BLaER1 treated with 17β-estradiol and CSF1 and Interleukin-3, amounts not matched to agents 10 nM and 100 nM (cell line): ENCODE measurements around the gene RGS12.

Experiments
- H3K27ac ChIP-seq, 11 experiments: shearing (Covaris generic); formaldehyde crosslinking; 2 replicates each; pipeline ENCODE4 v1.8.1; 2022
- H3K27me3 ChIP-seq, 11 experiments: shearing (Covaris generic); formaldehyde crosslinking; 2 replicates each; pipeline ENCODE4 v1.8.1; 2022
- H3K36me3 ChIP-seq, 11 experiments: shearing (Covaris generic); formaldehyde crosslinking; 2 replicates each; pipeline ENCODE4 v1.8.1; 2022
- H3K4me1 ChIP-seq, 10 experiments: shearing (Covaris generic); formaldehyde crosslinking; 2 replicates each; pipeline ENCODE4 v1.8.1; 2022
- H3K4me2 ChIP-seq, 11 experiments: shearing (Covaris generic); formaldehyde crosslinking; 2 replicates each; pipeline ENCODE4 v1.8.1; 2022
- H3K4me3 ChIP-seq, 10 experiments: shearing (Covaris generic); formaldehyde crosslinking; 2 replicates each; pipeline ENCODE4 v1.8.1; 2022
- H3K9ac ChIP-seq, 11 experiments: shearing (Covaris generic); formaldehyde crosslinking; 2 replicates each; pipeline ENCODE4 v1.8.1; 2022
- H3K9me3 ChIP-seq, 11 experiments: shearing (Covaris generic); formaldehyde crosslinking; replicated peaks in 1 of 11; 2 replicates each; pipeline ENCODE4 v1.8.1; 2022
- H4K20me1 ChIP-seq, 11 experiments: shearing (Covaris generic); formaldehyde crosslinking; 2 replicates each; pipeline ENCODE4 v1.8.1; 2022
- Cebpa-rat ChIP-seq, 11 experiments: shearing (Covaris generic); IDR thresholded peaks; 2 replicates each; pipeline ENCODE4 v1.8.1; 2022

Gene RGS12

DNA sequence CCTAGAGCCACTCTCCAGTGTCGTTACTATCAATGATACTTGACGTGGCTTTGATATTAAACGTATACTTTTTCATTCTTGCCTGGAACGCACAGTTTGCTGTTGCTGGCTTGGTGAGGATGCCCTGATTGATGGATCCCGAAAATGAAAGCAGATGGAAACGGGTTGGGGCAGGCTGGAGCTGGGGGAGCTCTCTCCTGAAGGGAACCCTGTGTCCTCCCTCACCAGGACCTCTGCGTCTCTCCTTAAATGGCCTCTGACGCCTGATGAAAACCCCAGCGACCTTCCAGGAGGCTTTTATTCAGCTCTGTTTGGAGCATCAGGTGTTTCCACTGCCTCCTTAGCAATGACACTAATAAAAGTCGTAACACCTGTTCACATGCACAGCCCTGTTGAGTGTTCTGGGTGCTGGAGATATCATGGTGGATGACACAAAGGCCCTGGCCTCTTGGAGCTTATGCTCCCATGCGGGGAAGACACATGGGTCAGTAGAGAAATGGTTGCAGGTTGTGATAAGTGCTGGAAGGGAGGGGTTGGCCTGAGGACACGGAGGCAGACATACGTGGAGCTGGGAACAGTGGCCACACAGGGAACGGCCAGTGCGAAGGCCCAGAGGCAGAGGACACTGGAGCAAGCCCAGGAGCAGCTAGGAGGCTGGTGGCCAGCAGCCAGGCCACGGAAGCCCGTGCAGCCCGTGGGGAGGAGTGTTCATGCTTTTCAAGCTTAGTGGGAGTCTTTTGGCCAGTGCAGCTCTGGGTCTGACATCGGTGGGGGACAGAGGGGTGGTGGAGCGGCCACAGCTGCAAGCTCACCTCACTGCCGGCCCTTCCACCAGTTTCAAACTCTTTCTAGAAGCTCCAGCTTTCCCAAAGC lies 36.4 kb upstream of the RGS12 start:
- TF ChIP-seq Cebpa-rat (IDR thresholded peaks at IDR 0.05) = no peak
- no peaks in the 10 kb centered on the region for H3K9me3 ChIP-seq
- peak overlapping the region in 3 of 11 experiments; percentile 59 to 65 (median 62); a peak in 3 of 22 replicates for H3K9ac ChIP-seq
- H3K4me2 ChIP-seq = peak overlapping the region in 10 of 11 experiments; percentile 41 to 97 (median 86); a peak in 19 of 22 replicates
- H3K27me3 ChIP-seq = peaks cover 0 to 16% (median 0%) of the 10 kb centered on the region in 11 experiments; a peak in 5 of 22 replicates
- H3K4me3 ChIP-seq = no peak overlapping the region
- peak overlapping the region in 2 of 11 experiments; percentile 46 to 76; a peak in 4 of 22 replicates for H3K27ac ChIP-seq
- H3K4me1 ChIP-seq = peaks cover 22 to 61% (median 41%) of the 10 kb centered on the region in 10 experiments
- peaks cover 0 to 12% (median 0%) of the 10 kb centered on the region in 11 experiments; a peak in 4 of 22 replicates for H3K36me3 ChIP-seq
- peaks cover 0 to 35% (median 6%) of the 10 kb centered on the region in 11 experiments; a peak in 9 of 22 replicates for H4K20me1 ChIP-seq

- peak overlapping the region; percentile 41 to 97 (median 86); a peak in 21 of 22 replicates for H3K4me2 ChIP-seq
- H3K9ac ChIP-seq = peak overlapping the region in 5 of 11 experiments; percentile 29 to 65 (median 59); a peak in 11 of 22 replicates
- H3K9me3 ChIP-seq = no peaks in the 10 kb centered on the region
- H3K4me1 ChIP-seq = peaks cover 15 to 61% (median 42%) of the 10 kb centered on the region in 10 experiments
- peaks cover 0 to 16% (median 0%) of the 10 kb centered on the region in 11 experiments; a peak in 5 of 22 replicates for H3K27me3 ChIP-seq
- no peak for TF ChIP-seq Cebpa-rat (IDR thresholded peaks at IDR 0.05)
- peaks cover 0 to 29% (median 6%) of the 10 kb centered on the region in 11 experiments; a peak in 9 of 22 replicates for H4K20me1 ChIP-seq
- no peak overlapping the region for H3K4me3 ChIP-seq
- peaks cover 0 to 12% (median 0%) of the 10 kb centered on the region in 11 experiments; a peak in 4 of 22 replicates for H3K36me3 ChIP-seq
- H3K27ac ChIP-seq = peak overlapping the region in 7 of 11 experiments; percentile 15 to 76 (median 50); a peak in 11 of 22 replicates
Observed at GRCh38 chr4:3257103-3257555, 35.7 kb upstream of the RGS12 start.

DNA sequence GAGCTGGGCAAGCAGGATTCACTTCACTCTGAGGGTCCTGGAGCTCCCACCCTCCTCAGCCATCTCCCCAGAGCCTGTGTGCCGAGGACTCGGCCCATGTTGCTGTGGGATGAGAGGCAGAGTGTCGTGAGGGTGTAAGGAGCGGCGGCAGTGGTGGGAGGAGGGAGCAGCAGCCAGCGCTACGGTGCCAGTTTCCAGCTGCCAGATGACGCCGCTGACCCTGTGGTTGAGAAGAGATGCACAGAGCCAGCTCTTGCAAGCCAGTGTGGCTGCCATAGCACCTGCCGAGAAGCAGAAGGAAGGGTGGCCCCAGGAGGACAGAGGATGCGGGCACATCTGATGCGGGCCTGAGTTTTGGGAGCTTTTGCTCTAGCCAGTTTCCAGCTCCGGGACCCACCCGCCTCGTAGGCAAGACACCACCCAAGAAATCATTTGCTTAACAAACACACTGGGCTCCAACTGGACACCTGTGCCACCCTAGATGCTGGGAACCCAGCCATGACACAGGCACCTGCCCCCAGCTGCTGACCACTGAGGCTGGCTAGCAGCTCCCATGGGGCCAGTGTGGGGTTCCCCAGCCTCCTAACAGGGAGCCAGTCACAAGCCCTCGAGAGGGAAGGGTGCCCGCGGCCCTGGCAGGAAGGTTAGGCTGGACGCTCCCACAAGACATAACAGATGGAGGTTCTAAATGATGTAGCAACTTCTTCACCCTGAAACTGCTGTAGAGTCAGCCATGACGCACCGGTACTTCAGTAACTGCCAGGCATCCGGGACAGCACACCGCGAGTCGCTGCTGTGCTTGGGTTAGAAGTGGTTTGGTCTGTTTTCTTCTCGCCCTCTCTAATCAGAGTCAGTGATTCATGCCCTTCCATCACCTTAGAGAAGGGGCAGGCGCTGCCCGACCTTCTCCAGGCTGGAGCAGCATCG lies 35.0 kb upstream of the RGS12 start:
- TF ChIP-seq Cebpa-rat (IDR thresholded peaks at IDR 0.05) = no peak
- H3K9me3 ChIP-seq = no peaks in the 10 kb centered on the region
- peak overlapping the region in 7 of 11 experiments; percentile 13 to 65 (median 45); a peak in 12 of 22 replicates for H3K9ac ChIP-seq
- H3K27me3 ChIP-seq = peaks cover 0 to 16% (median 0%) of the 10 kb centered on the region in 11 experiments; a peak in 5 of 22 replicates
- peak overlapping the region in 8 of 11 experiments; percentile 32 to 76 (median 54); a peak in 15 of 22 replicates for H3K27ac ChIP-seq
- H4K20me1 ChIP-seq = peaks cover 0 to 28% (median 6%) of the 10 kb centered on the region in 11 experiments; a peak in 9 of 22 replicates
- H3K4me2 ChIP-seq = peak overlapping the region; percentile 41 to 97 (median 86); a peak in 21 of 22 replicates
- H3K36me3 ChIP-seq = peaks cover 0 to 12% (median 0%) of the 10 kb centered on the region in 11 experiments; a peak in 4 of 22 replicates
- peak overlapping the region in 1 of 10 experiments; percentile 32; a peak in 1 of 20 replicates for H3K4me3 ChIP-seq
- peaks cover 15 to 65% (median 46%) of the 10 kb centered on the region in 10 experiments for H3K4me1 ChIP-seq

DNA sequence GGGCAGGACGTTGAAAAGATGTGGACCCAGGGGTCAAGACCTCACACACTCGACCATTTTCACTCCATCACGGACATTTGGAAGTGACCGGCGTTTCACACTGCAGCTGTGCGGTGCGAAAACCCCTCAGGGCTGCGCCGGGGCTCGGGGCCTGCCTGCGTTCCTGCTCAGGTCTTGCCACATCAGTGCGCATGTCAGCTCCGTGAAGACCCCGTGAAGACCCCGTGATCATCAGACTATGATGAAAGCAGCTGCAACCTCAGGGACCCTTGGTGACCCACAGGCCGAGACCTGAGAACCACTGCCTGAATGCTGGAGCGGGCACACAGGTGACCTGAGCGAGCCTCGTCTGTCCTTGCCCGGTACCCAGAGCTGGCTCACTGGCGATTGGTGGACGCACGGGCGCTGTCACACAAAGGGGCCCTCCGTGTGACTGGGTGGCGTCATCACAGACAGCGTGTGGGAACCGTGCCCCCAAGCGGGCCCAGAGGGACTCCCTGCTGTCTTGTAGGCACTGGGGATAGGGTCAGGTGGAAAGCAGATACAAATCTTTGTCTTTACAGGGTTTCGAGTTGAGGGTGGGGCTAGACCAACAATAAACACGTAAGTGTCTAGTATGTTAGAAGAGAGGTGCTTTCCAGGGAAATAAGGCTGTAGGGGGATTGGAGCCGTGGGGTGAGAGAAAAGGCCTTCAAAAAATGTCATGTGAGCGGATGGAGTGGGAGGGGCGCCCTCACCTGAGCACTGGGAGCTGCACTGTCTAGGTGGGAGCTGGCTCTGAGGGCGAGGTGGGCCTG lies 31.2 kb upstream of the RGS12 start:
- peaks cover 0 to 15% (median 6%) of the 10 kb centered on the region in 11 experiments; a peak in 8 of 22 replicates for H4K20me1 ChIP-seq
- peaks cover 15 to 55% (median 40%) of the 10 kb centered on the region in 10 experiments for H3K4me1 ChIP-seq
- H3K27me3 ChIP-seq = peaks cover 0 to 16% (median 0%) of the 10 kb centered on the region in 11 experiments; a peak in 5 of 22 replicates
- H3K9ac ChIP-seq = peak overlapping the region in 1 of 11 experiments; percentile 2; a peak in 2 of 22 replicates
- peak overlapping the region in 9 of 11 experiments; percentile 20 to 86 (median 65); a peak in 17 of 22 replicates for H3K4me2 ChIP-seq
- TF ChIP-seq Cebpa-rat (IDR thresholded peaks at IDR 0.05) = no peak
- H3K27ac ChIP-seq = no peak overlapping the region
- no peak overlapping the region for H3K4me3 ChIP-seq
- no peaks in the 10 kb centered on the region; a peak in 1 of 22 replicates for H3K36me3 ChIP-seq
- H3K9me3 ChIP-seq = no peaks in the 10 kb centered on the region

DNA sequence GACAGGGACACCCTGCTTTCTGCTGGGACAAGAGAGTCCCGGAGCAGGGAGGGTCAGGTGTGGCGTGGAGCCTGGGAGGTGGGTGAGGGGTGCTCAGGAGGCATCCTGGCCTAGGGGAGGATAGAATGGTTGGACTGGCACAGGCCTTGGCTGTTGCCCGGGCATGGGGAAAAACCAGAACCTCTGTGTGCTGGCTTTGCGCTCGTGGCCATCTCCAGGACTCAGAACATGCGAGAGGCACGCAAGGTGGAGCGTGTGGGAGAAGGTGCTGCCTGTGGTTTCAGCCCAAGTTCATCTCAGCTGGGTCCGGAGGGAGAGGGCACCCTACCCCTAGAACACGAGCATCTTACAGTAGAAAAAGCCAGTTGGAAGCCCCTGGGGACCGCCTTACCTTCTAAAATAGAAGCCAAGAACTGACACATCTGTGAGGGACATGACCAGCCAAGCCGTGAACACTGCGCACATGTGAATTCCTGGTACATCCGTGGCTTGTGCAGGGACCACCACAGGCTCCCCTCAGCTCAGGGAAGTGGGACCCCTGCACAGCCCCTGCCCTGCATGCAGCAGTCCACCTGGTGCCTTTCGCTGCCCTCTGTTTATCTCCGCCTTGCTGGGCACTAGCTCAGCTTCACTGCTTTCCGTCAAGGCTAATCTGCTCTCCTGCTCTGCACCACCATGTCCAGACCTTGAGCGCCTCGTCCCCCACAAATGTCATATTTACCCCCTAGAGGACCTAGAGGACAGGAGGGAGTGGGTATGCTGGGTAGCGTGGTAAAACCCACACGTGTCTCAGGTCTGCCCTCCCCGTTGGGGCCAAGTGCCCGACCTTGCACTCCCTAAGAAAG lies 30.4 kb upstream of the RGS12 start:
- peak overlapping the region in 3 of 11 experiments; percentile 2 to 20 (median 9); a peak in 3 of 22 replicates for H3K9ac ChIP-seq
- peak overlapping the region in 9 of 11 experiments; percentile 20 to 86 (median 65); a peak in 17 of 22 replicates for H3K4me2 ChIP-seq
- H3K27me3 ChIP-seq = peaks cover 0 to 10% (median 0%) of the 10 kb centered on the region in 11 experiments; a peak in 5 of 22 replicates
- H3K27ac ChIP-seq = no peak overlapping the region
- peaks cover 0 to 8% (median 1%) of the 10 kb centered on the region in 11 experiments; a peak in 8 of 22 replicates for H4K20me1 ChIP-seq
- no peaks in the 10 kb centered on the region for H3K36me3 ChIP-seq
- H3K4me3 ChIP-seq = no peak overlapping the region
- no peaks in the 10 kb centered on the region for H3K9me3 ChIP-seq
- TF ChIP-seq Cebpa-rat (IDR thresholded peaks at IDR 0.05) = no peak
- peaks cover 9 to 47% (median 32%) of the 10 kb centered on the region in 10 experiments for H3K4me1 ChIP-seq

- no peaks in the 10 kb centered on the region for H3K36me3 ChIP-seq
- peaks cover 0 to 2% (median 0%) of the 10 kb centered on the region in 11 experiments; a peak in 3 of 22 replicates for H3K27me3 ChIP-seq
- peak overlapping the region in 8 of 11 experiments; percentile 51 to 86 (median 68); a peak in 15 of 22 replicates for H3K4me2 ChIP-seq
- peak overlapping the region in 2 of 11 experiments; percentile 2 to 9; a peak in 1 of 22 replicates for H3K9ac ChIP-seq
- H3K9me3 ChIP-seq = no peaks in the 10 kb centered on the region
- no peaks in the 10 kb centered on the region for H4K20me1 ChIP-seq
- no peak overlapping the region for H3K4me3 ChIP-seq
- H3K27ac ChIP-seq = no peak overlapping the region
- peaks cover under 1 to 38% (median 24%) of the 10 kb centered on the region in 10 experiments; a peak in 17 of 20 replicates for H3K4me1 ChIP-seq
- TF ChIP-seq Cebpa-rat (IDR thresholded peaks at IDR 0.05) = no peak
Observed at GRCh38 chr4:3263053-3263875, 29.6 kb upstream of the RGS12 start.
